Activated T-cell treated with anti-CD3 and anti-CD28 coated beads, Interleukin-2, amount 50 U/mL, for 24 hours (primary cell): ENCODE results near the gene YIPF2.
"Not testable (repeated sequence)": the region's sequence is repeated elsewhere in the genome, so short reads cannot be mapped to it uniquely, and the experiment has no call there.

ENCODE experiments used
- DNase-seq: peaks from one replicate; pipeline ENCODE4 v3.0.0-alpha.2; 2020
- H3K27ac Mint-ChIP-seq: 2 replicates; pipeline ENCODE4 v1.8.0; 2020; ENCODE audit warnings: mild to moderate bottlenecking, mixed read lengths
- H3K27me3 Mint-ChIP-seq: 2 replicates; pipeline ENCODE4 v1.8.0; 2020; ENCODE audit warnings: mixed read lengths
- H3K36me3 Mint-ChIP-seq: 2 replicates; pipeline ENCODE4 v1.8.0; 2020; ENCODE audit warnings: low read depth, mixed read lengths
- H3K4me1 Mint-ChIP-seq: 2 replicates; pipeline ENCODE4 v1.8.0; 2020; ENCODE audit warnings: low read depth, mixed read lengths
- H3K4me3 Mint-ChIP-seq: 2 replicates; pipeline ENCODE4 v1.8.0; 2020; ENCODE audit warnings: mild to moderate bottlenecking, moderate library complexity, mixed read lengths
- H3K9me3 Mint-ChIP-seq: 2 replicates; pipeline ENCODE4 v1.8.0; 2020; ENCODE audit warnings: mixed read lengths

Gene YIPF2

DNA sequence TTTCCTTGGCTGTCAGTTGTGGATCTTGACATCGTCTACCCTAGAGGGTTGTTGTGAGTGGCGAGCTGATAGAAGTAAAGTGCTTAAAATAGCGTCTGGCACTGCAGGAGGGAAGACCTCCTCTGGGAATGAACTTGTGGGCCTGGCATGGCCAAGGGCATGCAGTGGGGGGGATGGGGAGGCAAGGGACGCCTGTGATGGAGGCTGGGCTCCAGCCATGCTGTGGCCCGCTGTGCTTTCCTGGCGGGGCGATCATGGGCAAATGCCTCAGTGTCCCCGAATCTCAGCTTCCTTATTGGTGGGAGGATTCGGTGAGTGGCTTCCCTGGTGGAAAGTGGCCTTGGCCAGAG is 46.4 kb downstream of the YIPF2 start:
- H3K36me3 Mint-ChIP-seq = peaks cover 19% of the 10 kb centered on the region
- H3K9me3 Mint-ChIP-seq = no peaks in the 10 kb centered on the region
- no peaks in the 10 kb centered on the region for H3K27me3 Mint-ChIP-seq
- H3K4me1 Mint-ChIP-seq = peaks cover 26% of the 10 kb centered on the region
- no peak for DNase-seq
- no peak overlapping the region for H3K4me3 Mint-ChIP-seq
- H3K27ac Mint-ChIP-seq = no peak overlapping the region

DNA sequence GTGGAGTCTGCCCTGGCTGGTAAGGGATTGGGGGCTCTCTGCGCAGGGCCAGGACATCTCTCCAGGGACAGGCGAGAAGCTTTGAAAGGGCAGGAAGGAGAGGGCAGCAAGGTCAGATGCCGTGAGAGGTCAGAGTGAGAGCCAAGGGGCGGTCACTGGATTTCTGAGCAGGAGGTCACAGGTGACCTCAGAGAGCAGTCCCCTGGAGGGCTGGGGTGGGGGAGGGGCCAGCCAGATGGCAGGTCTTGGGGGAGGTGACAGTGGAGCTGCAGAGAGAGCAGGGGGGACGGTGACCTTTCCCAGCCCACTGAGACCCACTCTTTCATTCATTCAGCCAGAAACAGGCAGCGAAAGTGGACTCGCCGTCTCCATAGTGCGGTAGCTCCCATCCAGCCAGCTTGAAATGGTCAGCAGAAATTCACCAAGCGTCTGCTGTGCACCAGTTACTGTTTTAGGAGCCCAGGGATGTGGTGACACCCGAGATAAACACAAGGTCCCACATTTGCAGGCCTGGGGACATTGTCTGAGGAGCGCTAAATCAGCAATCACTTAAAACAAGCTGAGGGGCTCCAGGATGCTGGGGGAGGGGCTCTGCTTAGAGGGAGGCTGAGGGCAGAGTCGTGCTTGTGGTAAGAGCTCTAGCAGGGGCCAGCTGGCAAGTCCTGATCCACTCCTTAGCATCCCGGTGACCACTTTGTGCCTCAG is 46.9 kb downstream of the YIPF2 start:
- Mint-ChIP-seq H3K9me3 (no peaks in the 10 kb centered on the region), H3K27me3 (no peaks in the 10 kb centered on the region), H3K4me1 (peaks cover 31% of the 10 kb centered on the region), H3K4me3 (no peak overlapping the region), H3K27ac (no peak overlapping the region), H3K36me3 (peaks cover 23% of the 10 kb centered on the region)
- no peak for DNase-seq

GRCh38 chr19:10878253-10878652 is 50.2 kb downstream of the YIPF2 start:
- Mint-ChIP-seq H3K4me3 (no peak overlapping the region), H3K4me1 (peaks cover 39% of the 10 kb centered on the region), H3K9me3 (no peaks in the 10 kb centered on the region), H3K27ac (peak overlapping the region; percentile 89), H3K27me3 (no peaks in the 10 kb centered on the region), H3K36me3 (peaks cover 36% of the 10 kb centered on the region)
- no peak for DNase-seq

GRCh38 chr19:10877608-10878007 is 50.8 kb downstream of the YIPF2 start:
- Mint-ChIP-seq H3K36me3 (peaks cover 42% of the 10 kb centered on the region), H3K4me1 (peaks cover 45% of the 10 kb centered on the region), H3K27ac (peak overlapping the region; percentile 89)
- H3K9me3 Mint-ChIP-seq, H3K4me3 Mint-ChIP-seq, DNase-seq, H3K27me3 Mint-ChIP-seq: not testable (repeated sequence)

DNA sequence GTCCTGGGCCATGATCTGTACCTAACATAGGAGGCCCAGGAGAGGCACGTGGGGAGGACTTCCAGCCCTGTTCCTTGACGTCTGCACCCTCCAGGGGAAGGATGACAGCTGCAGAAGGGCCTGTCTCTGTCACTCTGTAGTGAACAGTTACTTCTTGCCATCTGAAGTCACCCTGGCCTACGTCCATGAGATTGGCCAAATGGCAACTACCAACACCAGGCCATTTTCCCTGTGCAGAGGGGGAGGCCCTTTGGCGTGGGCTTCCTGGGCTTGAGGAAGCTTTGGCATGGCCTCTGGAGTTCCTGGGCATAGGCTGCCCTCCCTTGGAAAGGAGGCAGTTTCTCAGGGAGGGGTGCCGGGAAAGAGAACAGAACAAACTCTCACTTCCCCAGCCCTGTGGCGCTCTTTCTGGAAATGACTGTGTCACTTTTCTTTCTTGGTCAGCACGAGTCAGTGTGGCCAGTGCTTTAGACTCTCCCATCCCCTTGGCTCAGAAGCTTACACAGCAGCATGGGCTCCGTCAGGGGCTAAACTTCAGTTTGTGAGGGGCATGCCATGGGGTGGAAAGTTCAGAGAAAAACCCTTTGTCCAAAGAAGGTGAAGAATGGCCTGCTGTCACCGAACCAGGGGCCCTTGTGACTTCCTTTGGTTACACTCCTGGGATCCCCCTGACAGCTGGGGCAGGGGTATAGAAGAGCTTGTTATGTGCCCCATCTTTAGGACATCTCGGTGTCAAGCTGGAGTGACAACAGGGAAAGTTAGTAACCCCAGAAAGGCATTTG is 51.8 kb downstream of the YIPF2 start:
- no peak for DNase-seq
- Mint-ChIP-seq H3K4me3 (no peak overlapping the region), H3K27ac (peak overlapping the region; percentile 73), H3K9me3 (no peaks in the 10 kb centered on the region), H3K4me1 (peaks cover 48% of the 10 kb centered on the region), H3K36me3 (peaks cover 40% of the 10 kb centered on the region), H3K27me3 (no peaks in the 10 kb centered on the region)

DNA sequence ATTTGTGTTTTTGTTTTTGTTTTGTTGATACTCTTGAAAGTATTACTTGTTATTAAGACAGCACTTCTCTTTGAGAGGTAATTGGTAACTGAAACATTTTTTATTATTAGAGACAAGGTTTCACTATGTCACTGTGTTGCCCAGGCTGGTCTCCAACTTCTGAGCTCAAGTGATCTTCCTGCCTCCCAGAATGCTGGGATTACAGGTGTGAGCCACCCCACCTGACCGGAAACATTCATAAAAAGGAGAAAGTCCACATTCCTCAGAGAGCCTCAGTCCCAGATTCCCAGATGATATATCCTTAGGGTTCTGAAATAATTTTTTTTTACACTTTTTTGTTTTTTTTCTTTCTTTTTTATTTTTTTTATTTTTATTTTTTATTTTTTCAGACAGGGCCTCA is 54.4 kb downstream of the YIPF2 start:
- no peaks in the 10 kb centered on the region for H3K27me3 Mint-ChIP-seq
- no peaks in the 10 kb centered on the region for H3K9me3 Mint-ChIP-seq
- peaks cover 46% of the 10 kb centered on the region for H3K4me1 Mint-ChIP-seq
- peaks cover 27% of the 10 kb centered on the region for H3K36me3 Mint-ChIP-seq
- H3K4me3 Mint-ChIP-seq = peak overlapping the region; percentile 50
- DNase-seq = no peak
- no peak overlapping the region for H3K27ac Mint-ChIP-seq

DNA sequence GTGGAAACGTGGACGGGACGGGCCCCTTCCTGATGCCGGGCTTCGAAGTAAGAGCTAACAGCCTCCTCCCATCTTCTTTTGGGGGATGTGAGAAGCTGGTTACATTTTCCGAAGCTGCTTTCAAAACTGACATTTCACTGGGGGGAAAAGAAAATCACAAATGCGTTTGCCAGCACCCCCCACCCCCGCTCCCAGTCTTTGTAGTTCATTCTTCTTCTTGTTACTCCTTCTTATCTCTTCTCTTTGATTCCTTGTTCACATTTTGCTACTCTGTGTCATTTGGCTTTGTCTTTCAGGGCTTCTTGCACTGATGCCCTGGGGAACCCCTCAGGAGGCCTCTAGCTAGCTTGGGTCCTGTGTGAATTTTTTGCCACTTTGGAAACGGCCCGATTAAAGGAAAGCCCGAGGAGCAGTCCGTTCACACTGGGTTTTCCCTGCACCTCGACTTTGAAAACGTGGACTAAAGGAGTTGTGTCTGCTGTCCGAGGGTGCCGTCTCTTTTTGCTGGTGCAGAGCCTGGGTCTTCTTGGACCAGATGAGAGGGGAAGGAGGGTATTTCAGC is 55.8 kb downstream of the YIPF2 start:
- peak overlapping the region; percentile 90 for H3K27ac Mint-ChIP-seq
- peaks cover 26% of the 10 kb centered on the region for H3K36me3 Mint-ChIP-seq
- DNase-seq = peak; percentile 66
- H3K4me1 Mint-ChIP-seq = peaks cover 40% of the 10 kb centered on the region
- H3K4me3 Mint-ChIP-seq = peak overlapping the region; percentile 81
- H3K9me3 Mint-ChIP-seq = no peaks in the 10 kb centered on the region
- H3K27me3 Mint-ChIP-seq = no peaks in the 10 kb centered on the region
